Measurements from ENCODE around the gene USP32.
"Not testable (repeated sequence)": the region's sequence is repeated elsewhere in the genome, so short reads cannot be mapped to it uniquely, and the experiment has no call there.

Gene USP32

GRCh38 chr17:60215895-60216294 is 176.0 kb downstream of the USP32 start:
- DNase-seq = not testable (repeated sequence)

GRCh38 chr17:60211282-60211681 is 180.7 kb downstream of the USP32 start:
- not testable (repeated sequence) for DNase-seq

GRCh38 chr17:60208302-60208701 is 183.6 kb downstream of the USP32 start:
- DNase-seq = not testable (repeated sequence)

- not testable (repeated sequence) for DNase-seq
These were observed 186.2 kb downstream of the USP32 start for GRCh38 chr17:60205782-60206181.

- not testable (repeated sequence) for DNase-seq
These were observed 193.3 kb downstream of the USP32 start for GRCh38 chr17:60198630-60199029.

- DNase-seq = not testable (repeated sequence)
These were observed 197.8 kb downstream of the USP32 start for GRCh38 chr17:60194141-60194540.

GRCh38 chr17:60193482-60193881 is 198.5 kb downstream of the USP32 start:
- no peak for DNase-seq

- not testable (repeated sequence) for DNase-seq
These were observed 198.9 kb downstream of the USP32 start for GRCh38 chr17:60193032-60193431.

GRCh38 chr17:60190032-60190431 is 201.9 kb downstream of the USP32 start:
- DNase-seq = not testable (repeated sequence)

- no peak for DNase-seq
These were observed 203.2 kb downstream of the USP32 start for GRCh38 chr17:60188759-60189158.

- not testable (repeated sequence) for DNase-seq
These were observed 204.8 kb downstream of the USP32 start for GRCh38 chr17:60186846-60187745.

GRCh38 chr17:60186372-60186771 is 205.6 kb downstream of the USP32 start:
- DNase-seq = not testable (repeated sequence)

- DNase-seq = not testable (repeated sequence)
These were observed 211.6 kb downstream of the USP32 start for GRCh38 chr17:60180380-60180779.

- DNase-seq = not testable (repeated sequence)
These were observed 213.8 kb downstream of the USP32 start for GRCh38 chr17:60178180-60178579.

- not testable (repeated sequence) for DNase-seq
These were observed 215.2 kb downstream of the USP32 start for GRCh38 chr17:60176763-60177162.

- DNase-seq = not testable (repeated sequence)
These were observed 217.2 kb downstream of the USP32 start for GRCh38 chr17:60174767-60175166.

GRCh38 chr17:60174035-60174434 is 217.9 kb downstream of the USP32 start:
- no peak for DNase-seq

GRCh38 chr17:60173304-60173819 is 218.6 kb downstream of the USP32 start:
- DNase-seq = no peak

GRCh38 chr17:60171753-60172079 is 220.2 kb downstream of the USP32 start:
- DNase-seq = no peak

- DNase-seq = no peak
These were observed 220.8 kb downstream of the USP32 start for GRCh38 chr17:60170835-60171752.

GRCh38 chr17:60169921-60170817 is 221.8 kb downstream of the USP32 start:
- DNase-seq = no peak

GRCh38 chr17:60168654-60169053 is 223.3 kb downstream of the USP32 start:
- DNase-seq = no peak
